Measurements from ENCODE around the gene BRCA2.

The BRCA2 gene

GRCh38 chr13:32414580-32414979 lies 99.3 kb downstream of the BRCA2 start:
- no peak for TF ChIP-seq CTCF (IDR thresholded peaks at IDR 0.05; ENCODE audit: low read depth, low read length)
- no peak overlapping the region for H3K4me3 ChIP-seq (replicated peaks in 1 of 2; ENCODE audit: low read depth in 2 of 2, low read length in 2 of 2)
- DNase-seq (ENCODE audit: low read depth in 2 of 2): no peak

- TF ChIP-seq CTCF (IDR thresholded peaks at IDR 0.05; ENCODE audit: low read depth, low read length): peak; percentile 82
- H3K4me3 ChIP-seq (replicated peaks in 1 of 2; ENCODE audit: low read depth in 2 of 2, low read length in 2 of 2): no peak overlapping the region
- peak; percentile 26 to 36 for DNase-seq (ENCODE audit: low read depth in 2 of 2)
Observed at GRCh38 chr13:32415019-32415418, 99.7 kb downstream of the BRCA2 start.

GRCh38 chr13:32417995-32418394 lies 102.7 kb downstream of the BRCA2 start:
- H3K4me3 ChIP-seq (replicated peaks in 1 of 2; ENCODE audit: low read depth in 2 of 2, low read length in 2 of 2): no peak overlapping the region
- DNase-seq (ENCODE audit: low read depth in 2 of 2): no peak
- no peak for TF ChIP-seq CTCF (IDR thresholded peaks at IDR 0.05; ENCODE audit: low read depth, low read length)

GRCh38 chr13:32419862-32420261 lies 104.6 kb downstream of the BRCA2 start:
- no peak for TF ChIP-seq CTCF (IDR thresholded peaks at IDR 0.05; ENCODE audit: low read depth, low read length)
- H3K4me3 ChIP-seq (replicated peaks in 1 of 2; ENCODE audit: low read depth in 2 of 2, low read length in 2 of 2): no peak overlapping the region
- DNase-seq (ENCODE audit: low read depth in 2 of 2): no peak

- TF ChIP-seq CTCF (IDR thresholded peaks at IDR 0.05; ENCODE audit: low read depth, low read length): no peak
- no peak for DNase-seq (ENCODE audit: low read depth in 2 of 2)
- no peak overlapping the region for H3K4me3 ChIP-seq (replicated peaks in 1 of 2; ENCODE audit: low read depth in 2 of 2, low read length in 2 of 2)
Observed at GRCh38 chr13:32423592-32423991, 108.3 kb downstream of the BRCA2 start.

GRCh38 chr13:32425158-32425557 lies 109.8 kb downstream of the BRCA2 start:
- H3K4me3 ChIP-seq (replicated peaks in 1 of 2; ENCODE audit: low read depth in 2 of 2, low read length in 2 of 2): no peak overlapping the region
- DNase-seq (ENCODE audit: low read depth in 2 of 2): no peak
- no peak for TF ChIP-seq CTCF (IDR thresholded peaks at IDR 0.05; ENCODE audit: low read depth, low read length)
